HG03135 (cell line): ENCODE data around the gene FAM83G.

Experiments used
- ATAC-seq: cut with Tn5 transposase; IDR thresholded peaks from one replicate; pipeline ENCODE4 v1.9.1; 2021; ENCODE audit warnings: mild to moderate bottlenecking, moderate library complexity; ENCODE audit not compliant: unreplicated experiment

Gene FAM83G

DNA sequence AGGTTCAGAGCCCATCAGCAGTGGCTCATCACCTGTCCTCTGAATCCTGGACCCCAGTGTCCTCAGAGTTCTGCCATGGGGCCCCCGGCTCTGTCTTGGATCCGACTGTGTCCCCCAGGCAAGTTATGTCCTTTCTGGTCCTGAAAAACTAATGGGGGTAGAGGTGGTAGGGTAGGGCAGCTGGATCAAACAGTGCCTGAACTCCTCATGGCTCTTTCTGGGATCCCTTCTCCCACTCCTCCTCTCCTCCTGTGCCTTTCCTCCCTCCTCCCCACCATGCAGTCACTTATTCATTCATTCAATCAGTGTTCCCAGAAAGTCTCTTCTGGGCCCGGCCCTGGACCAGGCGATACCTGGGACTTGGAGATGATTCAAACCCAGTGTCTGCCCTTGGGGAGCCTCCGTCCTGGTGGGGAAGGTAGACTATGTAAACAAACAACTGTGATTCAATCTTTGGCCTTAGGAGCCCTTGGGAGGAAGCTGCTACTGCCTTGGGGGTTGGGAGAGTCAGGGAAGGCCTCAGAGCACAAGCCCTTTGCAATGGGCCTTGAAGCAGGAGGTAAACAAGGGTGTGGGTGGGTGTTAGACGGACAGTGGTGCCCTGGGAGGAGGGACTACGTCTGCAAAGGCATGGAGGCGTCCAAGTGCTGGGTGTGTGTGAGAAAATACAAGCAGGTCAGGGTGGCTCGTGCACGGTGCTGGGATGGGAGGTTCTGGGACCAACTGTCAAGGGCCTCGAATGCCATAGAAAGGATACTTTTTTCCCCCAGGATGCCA lies 6.4 kb upstream of the FAM83G start:
- ATAC-seq: no peak

GRCh38 chr17:19009970-19010369 lies 5.4 kb upstream of the FAM83G start:
- ATAC-seq: no peak

- no peak for ATAC-seq
Measured at GRCh38 chr17:19006698-19007097, 2.1 kb upstream of the FAM83G start.

GRCh38 chr17:19005789-19006430 lies 1.3 kb upstream of the FAM83G start:
- ATAC-seq: no peak

GRCh38 chr17:19005137-19005773 lies 691 bp upstream of the FAM83G start:
- ATAC-seq: no peak

GRCh38 chr17:19003543-19004420 lies 782 bp downstream of the FAM83G start:
- ATAC-seq: peak; percentile 24

DNA sequence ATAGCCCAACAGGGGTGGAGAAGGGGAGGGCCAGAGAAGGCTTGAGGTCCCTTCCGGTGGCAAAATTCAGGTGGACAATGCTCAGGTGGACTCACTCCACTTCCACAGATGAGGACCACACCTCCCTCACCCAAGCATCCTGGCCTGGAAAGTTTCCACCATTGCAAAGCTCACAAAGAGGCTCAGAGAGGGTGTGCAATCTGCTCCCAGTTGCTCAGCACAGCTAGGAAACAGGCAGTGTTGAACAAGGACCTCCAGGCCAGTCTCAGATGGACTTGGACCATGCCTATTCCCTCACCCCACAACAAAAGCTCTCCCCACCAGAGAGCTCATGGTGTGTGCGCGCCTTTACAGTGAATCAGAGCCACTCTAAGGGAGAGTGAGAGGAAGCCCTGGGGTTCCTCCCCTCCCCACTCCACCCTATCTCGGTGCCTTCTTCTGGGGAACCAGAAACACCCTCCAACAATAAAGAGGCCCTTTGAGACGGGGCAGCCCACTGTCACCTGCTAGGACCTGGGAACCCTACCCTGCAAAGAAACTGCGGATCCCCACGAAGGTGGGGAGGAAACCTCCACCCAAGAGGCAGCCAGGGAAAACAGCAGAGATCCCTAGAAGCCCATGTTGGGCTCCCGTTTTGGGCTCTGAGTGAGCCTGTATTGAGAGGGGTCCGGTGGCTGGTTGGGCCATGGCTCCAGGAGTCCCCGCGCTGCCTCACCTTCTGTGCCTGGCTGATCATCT lies 1.6 kb downstream of the FAM83G start:
- ATAC-seq: no peak

GRCh38 chr17:19001907-19002590 lies 2.5 kb downstream of the FAM83G start:
- ATAC-seq: no peak

DNA sequence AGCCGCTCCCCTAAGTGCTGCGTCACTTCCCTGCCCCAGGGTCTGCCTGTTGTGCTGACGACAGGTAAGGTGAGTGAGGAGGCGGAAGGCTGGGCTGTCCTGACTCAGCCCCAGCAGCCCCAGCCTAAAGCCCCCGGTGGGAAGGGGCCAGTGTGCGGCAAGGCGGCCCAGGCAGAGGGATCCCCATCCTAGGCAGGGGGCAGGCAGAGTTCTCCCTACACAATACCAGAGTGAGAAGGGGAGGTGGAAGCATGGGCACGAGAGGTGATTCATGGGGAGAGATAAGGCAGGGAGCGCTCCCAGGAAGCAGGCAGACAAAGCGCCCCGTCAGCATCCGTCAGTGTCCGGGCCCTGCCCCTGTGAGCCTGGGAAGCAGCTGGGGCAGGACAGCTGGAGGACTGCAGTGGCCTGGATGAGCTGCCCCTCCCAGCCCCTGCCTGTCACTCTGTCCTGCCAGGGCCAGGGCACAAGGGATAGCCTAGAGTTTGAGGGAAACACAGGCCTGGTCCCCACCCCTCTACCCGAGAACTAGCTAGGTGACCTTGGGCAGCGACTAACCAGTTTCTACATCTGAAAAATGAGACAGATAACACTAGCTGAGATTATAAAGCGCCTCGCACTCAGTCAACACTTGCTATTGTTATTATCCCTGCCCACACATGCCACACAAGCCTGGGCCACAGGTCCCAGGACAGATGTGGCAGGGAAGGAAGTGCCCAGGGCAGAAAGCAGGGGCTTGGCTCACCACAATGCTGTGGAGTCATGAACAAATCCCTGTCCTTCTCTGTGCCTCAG lies 3.8 kb downstream of the FAM83G start:
- no peak for ATAC-seq

- ATAC-seq: no peak
Measured at GRCh38 chr17:18999911-19000310, 4.7 kb downstream of the FAM83G start.

DNA sequence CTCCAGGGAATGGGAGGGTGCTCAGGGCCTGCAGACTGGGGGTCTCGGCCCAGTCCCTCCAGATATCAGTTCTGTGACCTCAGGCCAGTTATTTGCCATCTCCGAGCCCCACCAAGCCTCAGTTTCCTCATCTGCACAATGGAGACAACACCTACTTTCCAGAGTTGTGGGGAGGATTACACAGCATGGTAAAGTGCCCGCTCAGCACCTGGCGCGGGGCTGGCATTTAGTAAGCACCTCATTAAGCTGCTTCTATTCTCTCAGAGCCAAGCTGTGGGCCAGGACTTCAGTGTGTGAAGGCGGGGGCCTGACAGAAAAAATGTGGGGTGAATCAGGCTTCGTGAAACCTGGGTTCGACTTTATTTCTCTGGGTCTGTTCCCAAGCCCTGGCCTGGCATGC lies 5.2 kb downstream of the FAM83G start:
- no peak for ATAC-seq

- ATAC-seq: no peak
Measured at GRCh38 chr17:18997650-18998196, 6.8 kb downstream of the FAM83G start.

DNA sequence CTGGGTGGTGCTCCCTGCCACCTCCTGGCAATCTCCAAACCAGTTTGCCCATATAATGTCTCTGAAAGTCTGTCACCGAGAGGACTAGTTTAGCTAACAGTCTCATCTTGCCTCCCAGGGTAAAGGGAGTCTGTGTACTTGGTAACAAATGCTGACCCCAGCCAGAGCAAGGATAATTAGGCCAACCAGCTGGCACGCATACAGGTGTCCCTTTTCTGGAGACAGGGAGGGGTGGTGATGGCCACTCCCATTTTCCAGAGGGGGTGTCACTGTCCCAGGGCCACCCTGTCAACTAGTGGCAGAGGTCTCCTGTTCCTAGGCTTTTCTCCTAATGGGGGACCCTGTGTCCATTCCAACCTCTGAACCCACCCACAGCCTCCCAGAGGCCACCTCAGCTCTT lies 8.1 kb downstream of the FAM83G start:
- no peak for ATAC-seq

DNA sequence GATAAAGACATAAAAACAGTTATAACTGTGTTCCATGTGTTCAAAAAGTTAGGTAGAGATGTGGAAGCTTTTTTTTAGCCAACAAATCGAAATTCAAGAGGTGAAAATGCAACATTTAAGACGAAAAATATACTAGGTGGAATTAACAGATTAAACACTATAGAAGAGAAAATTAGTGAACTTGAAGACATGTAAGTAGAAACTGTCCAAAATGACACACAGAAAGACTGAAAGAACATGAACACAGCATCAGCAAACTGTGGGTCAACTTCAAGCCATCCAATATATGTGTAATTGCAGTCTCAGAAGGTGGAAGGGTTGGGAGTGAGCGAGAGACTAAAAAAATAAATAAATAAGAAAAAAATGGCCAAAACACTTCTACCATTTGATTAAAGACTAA lies 9.3 kb downstream of the FAM83G start:
- no peak for ATAC-seq

GRCh38 chr17:18994631-18995030 lies 9.9 kb downstream of the FAM83G start:
- ATAC-seq: no peak

DNA sequence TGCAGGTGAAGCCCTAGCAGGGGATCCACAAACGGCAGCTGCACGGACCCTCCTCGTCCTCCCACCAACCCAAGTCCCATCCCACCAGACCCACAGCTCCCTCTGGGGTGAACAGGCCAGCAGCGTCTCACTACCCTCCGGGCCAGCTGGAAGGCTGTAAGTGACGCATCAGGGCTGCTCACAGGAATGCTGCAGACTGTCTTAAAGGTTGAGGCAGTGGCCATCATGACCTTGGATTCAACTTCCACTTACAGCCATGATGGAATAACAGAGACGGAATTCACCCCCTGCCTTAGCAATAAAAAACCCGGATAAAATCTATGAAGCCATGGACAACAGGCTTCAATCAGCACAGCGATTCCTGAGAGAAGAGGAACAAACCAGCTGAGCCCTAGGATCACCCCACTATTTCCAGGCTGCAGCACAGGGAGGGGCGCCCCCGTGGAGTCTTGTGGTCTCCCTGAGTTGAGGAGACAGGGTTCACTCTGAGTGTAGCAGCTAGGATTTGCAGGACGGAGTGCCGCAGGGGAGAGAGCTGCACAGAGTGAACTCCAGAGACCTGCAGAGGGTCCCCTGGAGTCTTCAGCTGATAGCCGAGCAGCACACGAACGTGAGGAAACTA lies 10.5 kb downstream of the FAM83G start:
- ATAC-seq: no peak

- ATAC-seq: no peak
Measured at GRCh38 chr17:18992454-18993130, 12.0 kb downstream of the FAM83G start.
